PFSK-1 (cell line): ENCODE measurements around the gene SMIM44.

Experiments
- SIN3A ChIP-seq: IDR thresholded peaks from 2 replicates; pipeline ENCODE4 v1.6.1; 2012; ENCODE audit warnings: mild to moderate bottlenecking, low read length, moderate library complexity, borderline replicate concordance; ENCODE audit not compliant: insufficient read depth
- TF ChIP-seq, protein P1 (sequence below), 2 experiments: IDR thresholded peaks; 2 replicates each; pipeline versions ENCODE4 v1.6.1 to v1.8.0; 2011 to 2012; ENCODE audit warnings: low read depth in 2 of 2, low read length in 2 of 2, control low read depth in 1 of 2, inconsistent platforms in 1 of 2, mild to moderate bottlenecking in 1 of 2, moderate library complexity in 1 of 2; ENCODE audit not compliant: insufficient read depth in 1 of 2

DNA sequence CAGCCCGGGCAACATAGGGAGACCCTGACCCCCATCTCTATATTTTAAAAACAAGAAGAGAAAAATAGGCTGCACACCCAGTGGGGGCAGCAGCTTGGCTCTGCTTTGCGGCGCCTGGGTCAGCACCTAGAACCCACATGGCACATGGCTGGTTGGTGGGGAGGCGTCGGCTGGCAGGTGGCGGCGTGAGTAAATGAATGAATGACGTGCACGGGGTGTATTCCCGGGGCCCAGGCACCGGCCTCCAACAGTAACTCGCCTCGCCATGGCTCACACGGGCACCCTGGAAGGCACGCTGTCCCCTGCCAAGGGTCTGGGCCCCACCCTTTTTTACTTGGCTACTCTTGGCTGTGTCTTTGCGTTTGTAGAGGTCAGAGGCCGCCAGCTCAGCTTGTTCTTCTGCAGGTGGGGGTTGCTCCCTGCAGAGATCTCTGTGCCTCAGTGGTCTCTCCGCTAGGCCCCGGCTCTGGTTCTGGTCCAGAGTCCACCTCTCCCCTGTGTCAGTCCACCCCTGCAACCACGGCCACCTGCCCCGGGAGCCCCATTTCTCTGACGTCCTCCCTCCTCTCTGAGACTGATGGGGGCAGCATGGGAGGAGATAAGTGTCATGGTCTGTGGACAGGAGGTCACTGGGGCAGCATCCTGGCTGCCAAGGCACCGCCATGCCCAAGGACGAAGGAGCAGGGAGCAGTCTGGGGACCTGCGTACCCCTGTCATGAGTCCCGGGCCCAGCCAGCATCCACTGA lies 28.4 kb upstream of the SMIM44 start:
- no peak for TF ChIP-seq SIN3A
- TF ChIP-seq, protein P1, sequence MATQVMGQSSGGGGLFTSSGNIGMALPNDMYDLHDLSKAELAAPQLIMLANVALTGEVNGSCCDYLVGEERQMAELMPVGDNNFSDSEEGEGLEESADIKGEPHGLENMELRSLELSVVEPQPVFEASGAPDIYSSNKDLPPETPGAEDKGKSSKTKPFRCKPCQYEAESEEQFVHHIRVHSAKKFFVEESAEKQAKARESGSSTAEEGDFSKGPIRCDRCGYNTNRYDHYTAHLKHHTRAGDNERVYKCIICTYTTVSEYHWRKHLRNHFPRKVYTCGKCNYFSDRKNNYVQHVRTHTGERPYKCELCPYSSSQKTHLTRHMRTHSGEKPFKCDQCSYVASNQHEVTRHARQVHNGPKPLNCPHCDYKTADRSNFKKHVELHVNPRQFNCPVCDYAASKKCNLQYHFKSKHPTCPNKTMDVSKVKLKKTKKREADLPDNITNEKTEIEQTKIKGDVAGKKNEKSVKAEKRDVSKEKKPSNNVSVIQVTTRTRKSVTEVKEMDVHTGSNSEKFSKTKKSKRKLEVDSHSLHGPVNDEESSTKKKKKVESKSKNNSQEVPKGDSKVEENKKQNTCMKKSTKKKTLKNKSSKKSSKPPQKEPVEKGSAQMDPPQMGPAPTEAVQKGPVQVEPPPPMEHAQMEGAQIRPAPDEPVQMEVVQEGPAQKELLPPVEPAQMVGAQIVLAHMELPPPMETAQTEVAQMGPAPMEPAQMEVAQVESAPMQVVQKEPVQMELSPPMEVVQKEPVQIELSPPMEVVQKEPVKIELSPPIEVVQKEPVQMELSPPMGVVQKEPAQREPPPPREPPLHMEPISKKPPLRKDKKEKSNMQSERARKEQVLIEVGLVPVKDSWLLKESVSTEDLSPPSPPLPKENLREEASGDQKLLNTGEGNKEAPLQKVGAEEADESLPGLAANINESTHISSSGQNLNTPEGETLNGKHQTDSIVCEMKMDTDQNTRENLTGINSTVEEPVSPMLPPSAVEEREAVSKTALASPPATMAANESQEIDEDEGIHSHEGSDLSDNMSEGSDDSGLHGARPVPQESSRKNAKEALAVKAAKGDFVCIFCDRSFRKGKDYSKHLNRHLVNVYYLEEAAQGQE (IDR thresholded peaks at IDR 0.05; ENCODE audit: insufficient read depth in 1 of 2, low read depth in 2 of 2, low read length in 2 of 2) = no peak
